Uterus (tissue), 2 donors: ENCODE measurements around the gene NUP50.

Experiments used
- CTCF ChIP-seq, 4 experiments: fragments of 200-600 bp in 2 of 4; fragments of 450-650 bp in 2 of 4; sonication (generic) in 2 of 4; IDR thresholded peaks; one replicate each; pipeline ENCODE4 v1.5.1; 2016 to 2019; ENCODE audit warnings: antibody characterized with exemption in 4 of 4, mild to moderate bottlenecking in 2 of 4, moderate library complexity in 1 of 4
- POLR2A ChIP-seq, 2 donors: fragments of 450-650 bp; IDR thresholded peaks; one replicate each; pipeline ENCODE4 v1.6.1; 2016; ENCODE audit warnings: antibody characterized with exemption in 2 of 2, mild to moderate bottlenecking in 1 of 2, moderate library complexity in 1 of 2

- TF ChIP-seq CTCF (IDR thresholded peaks at IDR 0.05) (no peak), POLR2A (IDR thresholded peaks at IDR 0.05) (no peak)
Observed at GRCh38 chr22:45159652-45160462, 3.9 kb upstream of the NUP50 start.
